GM08714 (cell line): ENCODE measurements around the gene DLL1.

ENCODE experiments used
- H3K4me3 ChIP-seq: fragments of 200-500 bp; sonication (Bioruptor generic); 2 replicates; pipeline ENCODE4 v1.5.1; 2014; ENCODE audit warnings: mild to moderate bottlenecking, low read length, inconsistent platforms
- ZNF274 ChIP-seq: IDR thresholded peaks from 2 replicates; pipeline ENCODE4 v1.6.1; 2012; ENCODE audit warnings: mild to moderate bottlenecking, low read depth, low read length

DLL1 gene

DNA sequence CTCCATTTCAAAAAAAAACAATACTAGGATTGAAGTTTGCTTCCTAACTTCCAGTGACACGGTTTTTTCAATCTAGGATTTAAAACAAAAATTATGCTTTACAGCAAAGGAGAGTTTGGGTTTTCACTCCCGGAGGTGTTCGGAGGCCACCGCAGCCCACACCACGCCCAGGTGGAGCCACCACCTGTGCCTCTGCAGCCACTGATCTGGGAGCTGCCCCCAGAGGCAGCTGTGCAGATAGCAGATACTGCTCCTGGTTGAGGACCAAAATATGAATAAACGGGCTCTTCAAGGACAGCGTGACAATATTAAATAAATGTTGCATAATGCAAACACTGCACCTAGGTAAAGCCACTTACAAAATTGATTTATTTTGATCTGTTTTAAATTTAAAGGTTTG lies 30.2 kb downstream of the DLL1 start:
- TF ChIP-seq ZNF274 = no peak

GRCh38 chr6:170259278-170259677 lies 31.6 kb downstream of the DLL1 start:
- no peak overlapping the region for H3K4me3 ChIP-seq
- TF ChIP-seq ZNF274 = no peak

More for the DNA sequence above, 30.2 kb downstream of the DLL1 start:
- no peak overlapping the region for H3K4me3 ChIP-seq

DNA sequence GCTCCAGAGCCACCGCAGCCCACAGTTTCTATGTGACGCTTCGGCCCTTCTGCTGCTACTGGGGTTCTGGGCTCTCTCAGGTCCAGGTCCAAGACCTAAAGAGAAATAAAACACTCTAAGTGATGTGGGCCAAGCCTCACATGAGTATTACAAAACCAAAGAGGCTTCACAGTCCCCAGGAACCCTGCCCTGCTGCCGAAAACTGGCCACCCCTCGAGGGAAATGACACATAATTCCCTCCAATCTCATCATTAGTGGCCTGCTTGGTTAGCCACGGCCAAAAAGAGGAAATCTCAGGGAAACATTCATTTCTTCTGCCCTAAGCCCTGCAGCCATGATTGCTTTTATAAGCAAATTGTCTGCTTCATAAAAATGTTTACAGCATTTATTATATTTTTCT lies 32.5 kb downstream of the DLL1 start:
- H3K4me3 ChIP-seq = no peak overlapping the region
- no peak for TF ChIP-seq ZNF274

DNA sequence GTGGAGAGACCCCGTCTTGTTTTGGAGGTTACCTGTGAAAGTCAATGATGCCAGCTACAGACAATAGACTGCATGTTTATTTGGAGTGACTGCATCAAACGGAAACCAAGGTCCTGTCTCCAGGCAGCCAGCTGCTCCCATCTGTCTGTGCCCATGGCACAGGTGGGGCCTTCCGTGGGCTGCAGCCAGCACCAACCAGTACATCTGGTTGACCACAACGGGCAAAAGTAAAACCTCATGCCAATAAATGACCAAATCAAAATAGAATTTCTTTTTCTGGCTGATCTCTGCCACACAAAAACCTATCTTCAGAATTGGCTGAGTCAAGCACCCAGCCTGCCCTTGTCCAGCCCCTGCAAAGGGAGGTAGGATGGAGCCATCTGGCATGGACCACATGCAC lies 33.5 kb downstream of the DLL1 start:
- H3K4me3 ChIP-seq = no peak overlapping the region
- TF ChIP-seq ZNF274 = no peak

- no peak overlapping the region for H3K4me3 ChIP-seq
- no peak for TF ChIP-seq ZNF274
Observed at GRCh38 chr6:170256641-170257040, 34.2 kb downstream of the DLL1 start.

DNA sequence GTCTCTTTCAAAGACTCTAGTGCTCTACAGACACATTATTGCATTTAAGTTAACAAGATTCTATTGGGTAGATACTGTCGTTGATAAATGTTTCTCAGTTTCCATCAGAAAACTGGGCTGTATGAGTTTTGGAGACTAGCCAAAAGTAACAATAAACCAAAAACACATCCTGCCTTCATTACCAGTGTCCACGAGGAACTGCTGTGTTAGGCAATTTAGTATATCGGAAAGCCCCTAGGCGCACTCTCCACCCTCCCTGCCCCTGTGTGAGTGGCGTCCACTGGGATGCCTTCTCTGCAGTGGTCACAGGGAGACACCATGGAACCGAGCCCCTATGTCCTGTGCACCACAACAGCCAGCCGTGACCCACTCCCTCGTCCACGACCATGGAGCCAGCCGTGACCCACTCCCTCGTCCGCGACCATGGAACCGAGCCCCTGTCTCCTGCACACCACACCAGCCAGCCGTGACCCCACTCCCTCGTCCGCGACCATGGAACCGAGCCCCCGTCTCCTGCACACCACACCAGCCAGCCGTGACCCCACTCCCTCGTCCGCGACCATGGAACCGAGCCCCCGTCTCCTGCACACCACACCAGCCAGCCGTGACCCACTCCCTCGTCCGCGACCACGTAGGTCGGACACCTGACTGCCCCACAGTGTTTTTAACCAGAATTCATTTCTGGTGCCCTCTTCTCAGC lies 35.3 kb downstream of the DLL1 start:
- no peak overlapping the region for H3K4me3 ChIP-seq
- no peak for TF ChIP-seq ZNF274

- no peak for TF ChIP-seq ZNF274
- H3K4me3 ChIP-seq = no peak overlapping the region
Observed at GRCh38 chr6:170254315-170255213, 36.3 kb downstream of the DLL1 start.

DNA sequence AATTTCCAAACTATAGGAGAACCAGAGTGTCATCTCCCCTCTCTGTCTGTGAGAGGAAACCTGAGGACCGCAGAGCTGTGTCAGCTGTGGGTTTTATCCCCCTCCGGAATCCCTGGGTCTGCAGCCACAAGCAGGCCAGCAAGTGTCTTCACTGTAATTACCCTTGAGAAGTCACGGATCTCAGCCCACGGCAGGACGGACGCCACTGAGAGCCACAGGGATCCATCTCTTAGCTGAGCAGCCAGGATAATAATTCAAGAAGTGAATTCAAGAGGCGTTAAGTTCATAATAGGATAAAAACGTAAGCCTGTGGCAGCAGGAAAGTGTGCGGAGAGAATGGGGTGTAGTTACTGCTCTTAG lies 37.0 kb downstream of the DLL1 start:
- H3K4me3 ChIP-seq = no peak overlapping the region
- TF ChIP-seq ZNF274 = no peak

- no peak overlapping the region for H3K4me3 ChIP-seq
- no peak for TF ChIP-seq ZNF274
Observed at GRCh38 chr6:170253226-170253909, 37.5 kb downstream of the DLL1 start.

DNA sequence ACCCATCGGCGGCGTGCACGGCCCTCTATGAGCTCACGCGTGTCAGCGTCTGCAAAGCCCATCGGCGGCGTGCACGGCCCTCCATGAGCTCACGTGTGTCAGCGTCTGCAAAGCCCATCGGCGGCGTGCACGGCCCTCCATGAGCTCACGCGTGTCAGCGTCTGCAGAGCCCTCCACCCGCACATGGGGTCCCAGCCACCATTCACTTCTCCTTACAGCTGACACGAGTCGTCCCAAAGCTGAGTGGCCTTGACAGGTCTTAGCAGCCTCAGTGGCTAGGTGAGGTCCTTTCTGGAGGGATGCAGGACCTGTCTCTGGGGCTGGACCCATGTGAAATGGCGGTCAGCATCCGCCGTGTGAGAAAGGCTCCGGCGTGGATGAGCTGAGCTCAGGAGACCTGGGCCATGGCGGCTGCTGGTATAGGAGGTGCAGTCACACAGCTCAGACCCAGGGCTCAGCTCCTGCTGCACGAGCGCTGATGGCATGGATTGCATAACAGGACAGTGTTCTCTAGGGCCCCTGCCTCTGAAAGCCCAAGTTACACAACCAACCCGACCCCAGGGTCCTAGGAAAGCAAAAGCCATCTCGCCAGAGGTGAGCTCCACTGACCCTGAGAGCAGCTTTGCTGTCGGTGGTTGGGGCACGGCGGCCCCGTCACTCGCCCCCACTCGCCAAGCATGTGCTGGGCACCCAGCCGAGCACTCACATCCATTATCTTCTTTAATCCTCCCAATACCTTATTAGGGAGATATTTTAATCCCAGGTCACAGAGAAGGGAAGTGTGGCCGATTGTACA lies 38.9 kb downstream of the DLL1 start:
- H3K4me3 ChIP-seq = no peak overlapping the region
- no peak for TF ChIP-seq ZNF274

DNA sequence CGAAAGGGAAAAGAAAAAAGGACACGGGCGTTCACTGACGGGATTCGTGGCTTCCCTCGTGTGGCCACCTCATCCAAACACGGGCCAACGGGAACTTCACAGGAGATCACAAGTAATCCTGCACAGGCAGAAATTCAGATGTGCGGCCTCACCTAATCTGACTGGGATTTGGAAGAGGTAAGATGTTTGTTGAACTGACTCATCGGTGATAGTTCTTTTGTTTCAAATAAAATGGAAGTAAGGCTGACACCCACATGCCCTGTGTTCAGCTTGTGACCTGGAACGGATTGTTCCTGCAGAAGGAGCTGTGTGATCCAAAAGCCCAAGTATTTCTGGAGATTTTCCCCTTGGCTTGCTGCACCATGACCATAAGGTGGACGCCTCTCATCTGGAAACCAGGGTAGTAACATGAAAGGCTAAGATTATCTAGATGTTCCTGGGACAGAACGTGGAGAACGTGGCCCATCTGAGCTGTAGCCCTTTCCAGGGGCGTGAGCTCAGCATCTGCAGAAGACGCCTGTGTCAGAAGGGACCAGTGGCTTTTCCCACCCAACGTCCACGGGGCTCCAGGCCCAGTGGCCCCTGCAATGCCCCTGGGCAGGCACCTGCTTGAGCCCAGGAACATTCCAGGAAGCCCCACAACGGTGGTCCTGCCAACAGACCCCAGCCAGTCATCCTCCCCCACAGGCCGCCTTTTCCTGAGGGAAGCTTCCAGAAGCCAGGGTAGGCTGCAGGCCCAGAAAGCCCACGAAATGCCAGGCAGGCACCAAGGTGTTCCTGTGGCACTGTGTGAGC lies 39.7 kb downstream of the DLL1 start:
- TF ChIP-seq ZNF274 = no peak

DNA sequence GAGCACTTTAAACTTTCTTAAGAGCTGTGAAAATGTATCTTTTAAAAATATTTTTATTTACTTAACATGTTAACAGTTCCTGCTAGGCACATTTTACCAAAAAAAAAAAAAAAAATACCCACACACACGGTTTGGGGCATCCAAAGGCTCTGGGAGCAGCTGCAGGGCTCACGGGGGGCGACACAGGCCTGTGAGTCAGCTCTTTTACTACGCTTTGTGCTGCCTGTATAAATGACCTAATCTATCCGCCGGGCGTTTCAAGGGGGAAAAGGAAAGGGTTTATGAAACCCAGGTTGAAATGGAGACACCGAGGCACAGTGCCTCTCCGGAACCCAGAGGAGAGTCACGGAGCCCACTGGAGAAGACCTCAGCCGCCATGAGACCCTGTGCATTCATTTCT lies 40.4 kb downstream of the DLL1 start:
- TF ChIP-seq ZNF274 = no peak
- no peak overlapping the region for H3K4me3 ChIP-seq

More for the DNA sequence above, 39.7 kb downstream of the DLL1 start:
- no peak overlapping the region for H3K4me3 ChIP-seq

GRCh38 chr6:170249817-170250216 lies 41.1 kb downstream of the DLL1 start:
- no peak for TF ChIP-seq ZNF274

More at GRCh38 chr6:170249817-170250216, 41.1 kb downstream of the DLL1 start:
- no peak overlapping the region for H3K4me3 ChIP-seq
